Measurements from ENCODE around the gene LONP2. TPM values are rescaled to one million over a fixed set of nuclear protein-coding genes. Genes with fewer than 3 reads are reported as not detected.

LONP2 gene
- total and polyA plus RNA-seq, 2 of the 13 experiments (the other 11 are each of a cell fraction or from before 2014, with no cell fraction given): 39.2 to 63.3 TPM

DNA sequence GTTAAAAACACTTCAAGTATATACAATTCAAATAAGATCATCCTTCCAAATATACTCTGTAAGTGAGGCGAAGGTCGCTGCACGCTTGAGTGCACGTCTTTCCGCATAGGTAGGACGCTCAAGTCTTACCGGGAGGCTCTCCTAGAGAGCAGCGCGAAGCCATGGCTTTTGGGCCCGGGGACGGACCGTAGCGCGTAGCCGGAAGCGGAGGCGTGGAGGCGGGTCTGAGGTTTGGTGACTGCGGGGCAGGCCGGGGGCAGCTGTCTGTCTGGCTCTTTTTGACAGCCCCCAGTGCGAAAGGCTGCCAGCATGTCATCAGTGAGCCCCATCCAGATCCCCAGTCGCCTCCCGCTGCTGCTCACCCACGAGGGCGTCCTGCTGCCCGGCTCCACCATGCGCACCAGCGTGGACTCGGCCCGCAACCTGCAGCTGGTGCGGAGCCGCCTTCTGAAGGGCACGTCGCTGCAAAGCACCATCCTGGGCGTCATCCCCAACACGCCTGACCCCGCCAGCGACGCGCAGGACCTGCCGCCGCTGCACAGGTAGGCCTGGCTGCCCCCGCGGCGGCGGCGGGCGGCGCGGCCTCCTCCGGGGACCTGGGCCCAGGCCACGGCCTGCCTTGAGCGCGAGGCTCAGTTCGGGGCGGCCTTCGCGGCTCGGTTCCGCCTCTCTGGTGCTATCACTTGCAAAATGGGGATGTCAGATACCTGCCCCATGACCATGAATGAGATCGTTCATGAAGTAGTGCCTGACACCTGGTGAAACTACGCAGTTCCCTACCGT lies at the start of gene LONP2 (continued):
- TF ChIP-seq, protein P1, sequence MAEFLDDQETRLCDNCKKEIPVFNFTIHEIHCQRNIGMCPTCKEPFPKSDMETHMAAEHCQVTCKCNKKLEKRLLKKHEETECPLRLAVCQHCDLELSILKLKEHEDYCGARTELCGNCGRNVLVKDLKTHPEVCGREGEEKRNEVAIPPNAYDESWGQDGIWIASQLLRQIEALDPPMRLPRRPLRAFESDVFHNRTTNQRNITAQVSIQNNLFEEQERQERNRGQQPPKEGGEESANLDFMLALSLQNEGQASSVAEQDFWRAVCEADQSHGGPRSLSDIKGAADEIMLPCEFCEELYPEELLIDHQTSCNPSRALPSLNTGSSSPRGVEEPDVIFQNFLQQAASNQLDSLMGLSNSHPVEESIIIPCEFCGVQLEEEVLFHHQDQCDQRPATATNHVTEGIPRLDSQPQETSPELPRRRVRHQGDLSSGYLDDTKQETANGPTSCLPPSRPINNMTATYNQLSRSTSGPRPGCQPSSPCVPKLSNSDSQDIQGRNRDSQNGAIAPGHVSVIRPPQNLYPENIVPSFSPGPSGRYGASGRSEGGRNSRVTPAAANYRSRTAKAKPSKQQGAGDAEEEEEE (CRISPR knock-in tag; IDR thresholded peaks at IDR 0.05; ENCODE audit: borderline replicate concordance): no peak
- TF ChIP-seq MXI1 (IDR thresholded peaks at IDR 0.05; ENCODE audit: borderline replicate concordance, low read depth, low read length): peak; percentile 94
- peak; percentile 93 for TF ChIP-seq ZNF292 (CRISPR knock-in tag; IDR thresholded peaks at IDR 0.05; ENCODE audit: borderline replicate concordance, low read depth)
- peak; percentile 87 for TF ChIP-seq MYC (CRISPR knock-in tag; IDR thresholded peaks at IDR 0.05; ENCODE audit: borderline replicate concordance)
- TF ChIP-seq ZNF652 (CRISPR knock-in tag; IDR thresholded peaks at IDR 0.05; ENCODE audit: borderline replicate concordance, low read depth): 0 out of 2 replicates have a peak, but pooled peaks have one; percentile 17
- TF ChIP-seq ZNF572 (CRISPR knock-in tag; IDR thresholded peaks at IDR 0.05): no peak; the same call in 1 of the 2 replicates
- TF ChIP-seq, protein P2, sequence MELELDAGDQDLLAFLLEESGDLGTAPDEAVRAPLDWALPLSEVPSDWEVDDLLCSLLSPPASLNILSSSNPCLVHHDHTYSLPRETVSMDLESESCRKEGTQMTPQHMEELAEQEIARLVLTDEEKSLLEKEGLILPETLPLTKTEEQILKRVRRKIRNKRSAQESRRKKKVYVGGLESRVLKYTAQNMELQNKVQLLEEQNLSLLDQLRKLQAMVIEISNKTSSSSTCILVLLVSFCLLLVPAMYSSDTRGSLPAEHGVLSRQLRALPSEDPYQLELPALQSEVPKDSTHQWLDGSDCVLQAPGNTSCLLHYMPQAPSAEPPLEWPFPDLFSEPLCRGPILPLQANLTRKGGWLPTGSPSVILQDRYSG (CRISPR knock-in tag; IDR thresholded peaks at IDR 0.05): peak; percentile 94
- peak; percentile 99 for TF ChIP-seq KDM5B (CRISPR knock-in tag; IDR thresholded peaks at IDR 0.05; ENCODE audit: borderline replicate concordance)
- TF ChIP-seq ZNF558 (CRISPR knock-in tag; IDR thresholded peaks at IDR 0.05; ENCODE audit: borderline replicate concordance): no peak
- TF ChIP-seq KMT2A (CRISPR knock-in tag; IDR thresholded peaks at IDR 0.05): peak; percentile 99
- peak; percentile 99; the same call in 1 of the 2 replicates for TF ChIP-seq ZFP82 (CRISPR knock-in tag; IDR thresholded peaks at IDR 0.05; ENCODE audit: borderline replicate concordance)
- TF ChIP-seq MAZ (IDR thresholded peaks at IDR 0.05; ENCODE audit: borderline replicate concordance, low read depth, low read length): peak; percentile 68; the same call in 1 of the 2 replicates
- peak; percentile 95 for TF ChIP-seq MAZ (CRISPR knock-in tag; IDR thresholded peaks at IDR 0.05; ENCODE audit: low read depth)
- TF ChIP-seq SRF (IDR thresholded peaks at IDR 0.05; ENCODE audit: low read depth, low read length): no peak
- TF ChIP-seq ZNF451 (CRISPR knock-in tag; IDR thresholded peaks at IDR 0.05): peak; percentile 92
- TF ChIP-seq XRCC5 (optimal IDR thresholded peaks at IDR 0.05; ENCODE audit: low read length): peak; percentile 90
- TF ChIP-seq ZNF563 (CRISPR knock-in tag; IDR thresholded peaks at IDR 0.05): peak; percentile 98
- peak; percentile 68; the same call in 1 of the 2 replicates for TF ChIP-seq RARG (CRISPR knock-in tag; IDR thresholded peaks at IDR 0.05; ENCODE audit: low read depth)
- peak; percentile 96 for TF ChIP-seq SMAD3 (CRISPR knock-in tag; IDR thresholded peaks at IDR 0.05)
- TF ChIP-seq ZNF337 (CRISPR knock-in tag; IDR thresholded peaks at IDR 0.05; ENCODE audit: borderline replicate concordance, low read depth): 0 out of 2 replicates have a peak, but pooled peaks have one; percentile 60
- no peak for TF ChIP-seq RBAK (CRISPR knock-in tag; IDR thresholded peaks at IDR 0.05)
- TF ChIP-seq, protein P3, sequence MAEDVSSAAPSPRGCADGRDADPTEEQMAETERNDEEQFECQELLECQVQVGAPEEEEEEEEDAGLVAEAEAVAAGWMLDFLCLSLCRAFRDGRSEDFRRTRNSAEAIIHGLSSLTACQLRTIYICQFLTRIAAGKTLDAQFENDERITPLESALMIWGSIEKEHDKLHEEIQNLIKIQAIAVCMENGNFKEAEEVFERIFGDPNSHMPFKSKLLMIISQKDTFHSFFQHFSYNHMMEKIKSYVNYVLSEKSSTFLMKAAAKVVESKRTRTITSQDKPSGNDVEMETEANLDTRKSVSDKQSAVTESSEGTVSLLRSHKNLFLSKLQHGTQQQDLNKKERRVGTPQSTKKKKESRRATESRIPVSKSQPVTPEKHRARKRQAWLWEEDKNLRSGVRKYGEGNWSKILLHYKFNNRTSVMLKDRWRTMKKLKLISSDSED (CRISPR knock-in tag; IDR thresholded peaks at IDR 0.05): no peak
- TF ChIP-seq SRSF1 (optimal IDR thresholded peaks at IDR 0.05; ENCODE audit: low read depth, low read length): no peak
- TF ChIP-seq NR1H2 (CRISPR knock-in tag; IDR thresholded peaks at IDR 0.05; ENCODE audit: borderline replicate concordance, low read depth): peak; percentile 39; the same call in 1 of the 2 replicates
- peak; percentile 71; the same call in 1 of the 2 replicates for TF ChIP-seq ZC3H13 (CRISPR knock-in tag; IDR thresholded peaks at IDR 0.05)
